MM.1S (cell line): Measurements from ENCODE around the gene OPRL1.

Experiments used
- EZH2 ChIP-seq: fragments of 300-600 bp; sonication (generic); optimal IDR thresholded peaks from 2 replicates; pipeline ENCODE3; 2017; ENCODE audit warnings: low read depth, mild to moderate bottlenecking, antibody characterized with exemption, low read length, mixed read lengths
- TF ChIP-seq, protein P1 (sequence below): fragments of 300-600 bp; sonication (generic); IDR thresholded peaks from 2 replicates; pipeline ENCODE4 v1.5.1; 2016; ENCODE audit warnings: antibody characterized with exemption, low read length, mixed read lengths

DNA sequence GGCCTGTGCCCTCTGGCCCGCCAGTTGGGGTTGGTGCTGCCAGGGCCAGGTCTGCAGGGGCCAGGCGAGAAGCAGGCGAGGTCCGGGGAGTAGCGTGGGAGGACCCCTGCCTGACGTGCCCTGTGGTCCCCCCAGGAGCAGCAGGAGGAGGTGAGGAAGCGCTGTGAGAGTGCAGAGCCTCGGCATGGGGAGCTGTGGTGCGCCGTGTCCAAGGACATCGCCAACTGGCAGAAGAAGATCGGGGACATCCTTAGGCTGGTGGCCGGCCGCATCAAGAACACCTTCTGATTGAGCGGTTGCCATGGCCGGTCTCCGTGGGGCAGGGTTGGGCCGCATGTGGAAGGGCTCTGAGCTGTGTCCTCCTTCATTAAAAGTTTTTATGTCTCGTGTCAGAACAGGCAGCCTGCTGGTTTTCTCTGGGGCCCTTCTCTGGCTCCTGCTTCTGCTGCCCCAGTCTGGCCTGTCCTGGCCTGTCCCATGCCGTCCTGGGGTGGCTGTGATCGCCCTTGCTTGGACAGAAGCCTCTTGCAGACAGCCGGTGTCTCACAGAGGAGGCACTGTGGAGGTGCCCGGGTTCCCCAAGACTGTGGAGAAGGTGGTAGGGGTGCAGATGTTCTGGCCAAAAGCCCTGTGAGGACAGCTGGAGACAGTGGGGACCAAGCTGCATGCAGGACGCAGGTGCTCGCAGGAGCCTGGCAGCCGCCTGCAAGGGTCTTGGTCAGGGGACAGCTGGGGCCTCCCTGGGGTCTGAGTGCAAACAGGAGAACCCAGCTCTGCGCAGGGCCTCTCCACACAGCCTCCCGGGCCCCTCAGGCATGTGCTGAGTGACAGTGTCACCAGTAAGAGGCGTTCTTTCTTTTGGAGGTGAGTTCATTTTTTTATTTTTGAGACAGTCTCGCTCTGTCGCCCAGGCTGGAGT lies 46.9 kb upstream of the OPRL1 start:
- TF ChIP-seq, protein P1, sequence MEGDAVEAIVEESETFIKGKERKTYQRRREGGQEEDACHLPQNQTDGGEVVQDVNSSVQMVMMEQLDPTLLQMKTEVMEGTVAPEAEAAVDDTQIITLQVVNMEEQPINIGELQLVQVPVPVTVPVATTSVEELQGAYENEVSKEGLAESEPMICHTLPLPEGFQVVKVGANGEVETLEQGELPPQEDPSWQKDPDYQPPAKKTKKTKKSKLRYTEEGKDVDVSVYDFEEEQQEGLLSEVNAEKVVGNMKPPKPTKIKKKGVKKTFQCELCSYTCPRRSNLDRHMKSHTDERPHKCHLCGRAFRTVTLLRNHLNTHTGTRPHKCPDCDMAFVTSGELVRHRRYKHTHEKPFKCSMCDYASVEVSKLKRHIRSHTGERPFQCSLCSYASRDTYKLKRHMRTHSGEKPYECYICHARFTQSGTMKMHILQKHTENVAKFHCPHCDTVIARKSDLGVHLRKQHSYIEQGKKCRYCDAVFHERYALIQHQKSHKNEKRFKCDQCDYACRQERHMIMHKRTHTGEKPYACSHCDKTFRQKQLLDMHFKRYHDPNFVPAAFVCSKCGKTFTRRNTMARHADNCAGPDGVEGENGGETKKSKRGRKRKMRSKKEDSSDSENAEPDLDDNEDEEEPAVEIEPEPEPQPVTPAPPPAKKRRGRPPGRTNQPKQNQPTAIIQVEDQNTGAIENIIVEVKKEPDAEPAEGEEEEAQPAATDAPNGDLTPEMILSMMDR: no peak
- no peak for TF ChIP-seq EZH2
